GM21526 (cell line): ENCODE measurements around the gene PHF24.

Source experiments
- ATAC-seq: cut with Tn5 transposase; IDR thresholded peaks from one replicate; pipeline ENCODE4 v1.9.1; 2021; ENCODE audit warnings: moderate library complexity; ENCODE audit not compliant: unreplicated experiment, low FRiP score

PHF24 gene

GRCh38 chr9:34982361-34982760 lies 24.3 kb downstream of the PHF24 start:
- no peak for ATAC-seq

- peak; percentile 43 for ATAC-seq
Observed at GRCh38 chr9:34983209-34983608, 25.1 kb downstream of the PHF24 start.

GRCh38 chr9:34984049-34984448 lies 26.0 kb downstream of the PHF24 start:
- ATAC-seq = no peak

GRCh38 chr9:34985311-34985899 lies 27.3 kb downstream of the PHF24 start:
- ATAC-seq = no peak

- ATAC-seq = no peak
Observed at GRCh38 chr9:34986540-34987047, 28.5 kb downstream of the PHF24 start.

- ATAC-seq = no peak
Observed at GRCh38 chr9:34987160-34987901, 29.2 kb downstream of the PHF24 start.

GRCh38 chr9:34988218-34989002 lies 30.3 kb downstream of the PHF24 start:
- ATAC-seq = no peak

- ATAC-seq = peak; percentile 91
Observed at GRCh38 chr9:34989003-34989945, 31.2 kb downstream of the PHF24 start, which contains the start of gene DNAJB5. TSS of gene DNAJB5 (plus strand) at chr9:34989745. CDS start at chr9:34990631, 886 bp downstream.

- no peak for ATAC-seq
Observed at GRCh38 chr9:34989946-34990635, 32.0 kb downstream of the PHF24 start.

- no peak for ATAC-seq
Observed at GRCh38 chr9:34990908-34991606, 33.0 kb downstream of the PHF24 start.

GRCh38 chr9:34991607-34992375 lies 33.7 kb downstream of the PHF24 start:
- ATAC-seq = no peak

GRCh38 chr9:34992376-34992951 lies 34.4 kb downstream of the PHF24 start:
- ATAC-seq = no peak

GRCh38 chr9:34993502-34994259 lies 35.6 kb downstream of the PHF24 start:
- no peak for ATAC-seq

GRCh38 chr9:34994260-34994899 lies 36.3 kb downstream of the PHF24 start:
- ATAC-seq = no peak

- no peak for ATAC-seq
Observed at GRCh38 chr9:34994900-34995669, 37.0 kb downstream of the PHF24 start.

GRCh38 chr9:34995670-34996060 lies 37.6 kb downstream of the PHF24 start:
- ATAC-seq = no peak
